Omental fat pad (tissue), 4 donors: ENCODE results near the gene NEAT1. TPM values are rescaled to one million over a fixed set of nuclear protein-coding genes. Genes with fewer than 3 reads are reported as not detected.
"Not testable (repeated sequence)": the region's sequence is repeated elsewhere in the genome, so short reads cannot be mapped to it uniquely, and the experiment has no call there.

Source experiments
- ATAC-seq: fragments of 150-250 bp; one replicate; pipeline ENCODE4 v1.9.1; 2016; ENCODE audit warnings: mild to moderate bottlenecking, moderate library complexity; ENCODE audit not compliant: low FRiP score
- DNase-seq: peaks from one replicate; pipeline ENCODE4 v3.0.0-alpha.2; 2019; ENCODE audit warnings: low spot score
- total RNA-seq, 4 donors: library from RNA; depleted of rRNA; stranded (reverse); fragments of >200 nt; gene quantifications; one replicate each; pipeline ENCODE4 v1.1.0, GENCODE V29; 2016
- TF ChIP-seq, protein P1 (sequence below), 3 donors: fragments of 450-650 bp; IDR thresholded peaks; one replicate each; pipeline ENCODE4 v1.5.1; 2016 to 2017; ENCODE audit warnings: antibody characterized with exemption in 3 of 3, mild to moderate bottlenecking in 3 of 3, moderate library complexity in 2 of 3

Gene NEAT1
- total RNA-seq, 4 donors from 2014 or later, result 447 to 1,169 (median 678) TPM

GRCh38 chr11:65410936-65411680, 11.5 kb upstream of the NEAT1 start:
- DNase-seq (no peak), ATAC-seq (no peak)
- TF ChIP-seq, protein P1, sequence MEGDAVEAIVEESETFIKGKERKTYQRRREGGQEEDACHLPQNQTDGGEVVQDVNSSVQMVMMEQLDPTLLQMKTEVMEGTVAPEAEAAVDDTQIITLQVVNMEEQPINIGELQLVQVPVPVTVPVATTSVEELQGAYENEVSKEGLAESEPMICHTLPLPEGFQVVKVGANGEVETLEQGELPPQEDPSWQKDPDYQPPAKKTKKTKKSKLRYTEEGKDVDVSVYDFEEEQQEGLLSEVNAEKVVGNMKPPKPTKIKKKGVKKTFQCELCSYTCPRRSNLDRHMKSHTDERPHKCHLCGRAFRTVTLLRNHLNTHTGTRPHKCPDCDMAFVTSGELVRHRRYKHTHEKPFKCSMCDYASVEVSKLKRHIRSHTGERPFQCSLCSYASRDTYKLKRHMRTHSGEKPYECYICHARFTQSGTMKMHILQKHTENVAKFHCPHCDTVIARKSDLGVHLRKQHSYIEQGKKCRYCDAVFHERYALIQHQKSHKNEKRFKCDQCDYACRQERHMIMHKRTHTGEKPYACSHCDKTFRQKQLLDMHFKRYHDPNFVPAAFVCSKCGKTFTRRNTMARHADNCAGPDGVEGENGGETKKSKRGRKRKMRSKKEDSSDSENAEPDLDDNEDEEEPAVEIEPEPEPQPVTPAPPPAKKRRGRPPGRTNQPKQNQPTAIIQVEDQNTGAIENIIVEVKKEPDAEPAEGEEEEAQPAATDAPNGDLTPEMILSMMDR (IDR thresholded peaks at IDR 0.05), result no peak

GRCh38 chr11:65411681-65412070, 10.9 kb upstream of the NEAT1 start:
- ATAC-seq (no peak), DNase-seq (no peak)
- TF ChIP-seq, protein P1 (IDR thresholded peaks at IDR 0.05), result no peak

GRCh38 chr11:65412271-65413076, 10.1 kb upstream of the NEAT1 start:
- DNase-seq (no peak), ATAC-seq (no peak)
- TF ChIP-seq, protein P1 (IDR thresholded peaks at IDR 0.05), result no peak

DNA sequence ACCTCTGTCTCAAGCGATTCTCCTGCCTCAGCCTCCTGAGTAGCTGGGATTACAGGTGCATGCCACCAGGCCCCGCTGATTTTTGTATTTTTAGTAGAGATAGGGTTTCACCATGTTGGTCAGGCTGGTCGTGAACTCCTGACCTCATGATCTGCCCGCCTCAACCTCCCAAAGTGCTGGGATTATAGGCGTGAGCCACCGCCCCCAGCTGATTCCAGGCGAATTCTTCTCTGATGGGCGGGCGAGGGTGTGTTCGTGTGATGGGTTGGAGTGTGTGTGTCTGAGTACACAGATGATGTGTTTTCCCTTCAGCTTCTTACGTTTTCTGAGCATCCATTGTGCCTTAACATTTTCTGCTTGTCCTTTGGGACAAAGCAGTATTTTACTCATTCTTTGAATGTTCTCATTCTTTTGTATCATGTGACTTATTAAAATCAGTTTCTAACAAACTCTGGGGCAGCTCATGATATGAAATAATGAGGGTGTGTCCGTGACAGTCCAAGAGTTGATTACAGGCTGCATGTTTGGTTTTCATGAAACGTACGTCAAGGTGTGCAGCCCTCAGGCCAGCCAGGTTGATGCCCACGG, 9.4 kb upstream of the NEAT1 start:
- DNase-seq, ATAC-seq: not testable (repeated sequence)

GRCh38 chr11:65414776-65415498, 7.7 kb upstream of the NEAT1 start:
- no peak for DNase-seq
- TF ChIP-seq, protein P1 (IDR thresholded peaks at IDR 0.05), result no peak
- ATAC-seq, result no peak

GRCh38 chr11:65415499-65416340, 6.9 kb upstream of the NEAT1 start:
- DNase-seq (no peak), ATAC-seq (no peak)
- TF ChIP-seq, protein P1 (IDR thresholded peaks at IDR 0.05), result no peak
